Central memory CD8-positive, alpha-beta T cell (primary cell): ENCODE results near the gene CMIP.

ENCODE experiments used
- ATAC-seq: fragments of 150-1000 bp; cut with Tn5 transposase; replicated peaks from 2 replicates; pipeline ENCODE4 v1.10.0; 2022; ENCODE audit warnings: mild to moderate bottlenecking, moderate FRiP score, moderate number of reproducible peaks; ENCODE audit not compliant: poor library complexity, severe bottlenecking; ENCODE audit errors: extremely low read depth
- DNase-seq, 2 donors: peaks; one replicate each; pipeline ENCODE4 v3.0.0; 2021; ENCODE audit warnings: low spot score in 2 of 2
- H3K27ac Mint-ChIP-seq: one replicate; pipeline ENCODE4 v1.8.0; 2022; ENCODE audit warnings: low read depth, mild to moderate bottlenecking, moderate library complexity, mixed read lengths
- H3K27me3 Mint-ChIP-seq: one replicate; pipeline ENCODE4 v1.8.0; 2022; ENCODE audit warnings: mixed read lengths
- H3K36me3 Mint-ChIP-seq: one replicate; pipeline ENCODE4 v1.8.0; 2022; ENCODE audit warnings: mild to moderate bottlenecking, moderate library complexity, mixed read lengths; ENCODE audit not compliant: insufficient read depth
- H3K4me1 Mint-ChIP-seq: one replicate; pipeline ENCODE4 v1.8.0; 2022; ENCODE audit warnings: mixed read lengths
- H3K4me3 Mint-ChIP-seq: one replicate; pipeline ENCODE4 v1.8.0; 2022; ENCODE audit warnings: mild to moderate bottlenecking, moderate library complexity, mixed read lengths
- H3K9me3 Mint-ChIP-seq: one replicate; pipeline ENCODE4 v1.8.0; 2022; ENCODE audit warnings: mixed read lengths

Gene CMIP

GRCh38 chr16:81454044-81454443, 9.4 kb downstream of the CMIP start:
- Mint-ChIP-seq H3K27ac (peak overlapping the region; percentile 36), H3K36me3 (peaks cover 13% of the 10 kb centered on the region), H3K4me3 (no peak overlapping the region), H3K4me1 (peaks cover 89% of the 10 kb centered on the region), H3K9me3 (no peaks in the 10 kb centered on the region), H3K27me3 (no peaks in the 10 kb centered on the region)
- ATAC-seq (no peak), DNase-seq (no peak)

DNA sequence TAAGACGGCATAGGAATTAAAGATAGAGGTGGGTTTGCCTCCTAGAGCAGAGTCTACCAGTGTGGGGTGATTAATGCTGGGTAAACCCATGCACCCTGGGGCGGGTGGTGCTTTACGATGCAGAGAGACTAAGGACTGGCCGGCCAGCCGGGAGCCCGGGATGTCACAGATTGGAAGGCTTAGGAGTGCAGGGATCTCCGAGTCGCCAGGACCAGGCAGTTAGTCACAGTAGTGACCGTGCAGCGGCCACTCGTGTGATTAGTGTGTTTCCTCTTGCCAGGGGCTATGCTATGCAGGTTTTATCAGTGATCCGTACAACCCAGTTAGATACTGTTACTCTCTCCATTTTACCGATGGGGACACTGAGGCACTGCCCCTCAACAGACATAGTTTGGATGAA, 10.4 kb downstream of the CMIP start:
- Mint-ChIP-seq H3K36me3 (peaks cover 20% of the 10 kb centered on the region), H3K27ac (peak overlapping the region; percentile 30), H3K4me3 (no peak overlapping the region), H3K4me1 (peaks cover 82% of the 10 kb centered on the region), H3K27me3 (no peaks in the 10 kb centered on the region), H3K9me3 (no peaks in the 10 kb centered on the region)
- ATAC-seq (no peak), DNase-seq (no peak)

DNA sequence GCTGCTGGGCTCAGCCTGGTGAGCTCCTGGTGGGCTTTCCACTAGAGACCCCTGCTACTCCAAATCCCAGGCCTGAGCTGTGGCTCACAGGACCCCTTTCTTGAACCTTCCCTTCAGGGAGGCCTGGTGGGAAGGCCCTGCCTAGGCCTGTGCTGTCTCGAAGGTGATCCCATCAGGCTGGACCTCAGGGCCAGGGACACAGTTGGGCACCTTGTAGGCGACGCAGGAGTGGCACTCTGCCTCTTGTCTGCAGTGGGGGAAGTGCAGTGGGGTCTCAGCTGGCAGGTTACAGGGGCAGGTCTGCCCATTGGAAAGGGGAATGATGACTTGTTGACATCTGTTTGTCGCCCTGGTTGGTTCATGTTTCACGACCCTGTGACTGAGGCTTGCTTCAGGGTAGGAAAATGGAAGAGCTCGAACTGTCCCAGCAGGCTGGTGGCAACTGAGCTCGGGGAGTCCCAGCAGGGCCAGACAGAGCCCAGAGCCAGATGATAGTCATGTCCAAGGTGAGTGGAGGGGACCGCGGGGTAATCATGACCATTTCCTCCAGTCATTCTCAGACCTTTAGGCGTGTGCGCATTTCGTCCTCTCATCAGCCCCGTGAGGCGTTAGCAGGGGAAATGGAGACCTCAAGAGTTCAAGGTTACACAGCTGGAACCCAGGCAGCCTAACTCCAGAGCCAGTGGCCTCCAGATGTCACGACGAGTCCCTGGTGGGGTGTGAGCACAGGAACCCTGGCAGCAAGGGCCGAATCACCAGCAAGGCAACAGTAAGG, 11.3 kb downstream of the CMIP start:
- no peak overlapping the region for H3K27ac Mint-ChIP-seq
- H3K4me3 Mint-ChIP-seq = no peak overlapping the region
- no peak for DNase-seq
- no peaks in the 10 kb centered on the region for H3K27me3 Mint-ChIP-seq
- no peak for ATAC-seq
- peaks cover 24% of the 10 kb centered on the region for H3K36me3 Mint-ChIP-seq
- no peaks in the 10 kb centered on the region for H3K9me3 Mint-ChIP-seq
- H3K4me1 Mint-ChIP-seq = peaks cover 82% of the 10 kb centered on the region

DNA sequence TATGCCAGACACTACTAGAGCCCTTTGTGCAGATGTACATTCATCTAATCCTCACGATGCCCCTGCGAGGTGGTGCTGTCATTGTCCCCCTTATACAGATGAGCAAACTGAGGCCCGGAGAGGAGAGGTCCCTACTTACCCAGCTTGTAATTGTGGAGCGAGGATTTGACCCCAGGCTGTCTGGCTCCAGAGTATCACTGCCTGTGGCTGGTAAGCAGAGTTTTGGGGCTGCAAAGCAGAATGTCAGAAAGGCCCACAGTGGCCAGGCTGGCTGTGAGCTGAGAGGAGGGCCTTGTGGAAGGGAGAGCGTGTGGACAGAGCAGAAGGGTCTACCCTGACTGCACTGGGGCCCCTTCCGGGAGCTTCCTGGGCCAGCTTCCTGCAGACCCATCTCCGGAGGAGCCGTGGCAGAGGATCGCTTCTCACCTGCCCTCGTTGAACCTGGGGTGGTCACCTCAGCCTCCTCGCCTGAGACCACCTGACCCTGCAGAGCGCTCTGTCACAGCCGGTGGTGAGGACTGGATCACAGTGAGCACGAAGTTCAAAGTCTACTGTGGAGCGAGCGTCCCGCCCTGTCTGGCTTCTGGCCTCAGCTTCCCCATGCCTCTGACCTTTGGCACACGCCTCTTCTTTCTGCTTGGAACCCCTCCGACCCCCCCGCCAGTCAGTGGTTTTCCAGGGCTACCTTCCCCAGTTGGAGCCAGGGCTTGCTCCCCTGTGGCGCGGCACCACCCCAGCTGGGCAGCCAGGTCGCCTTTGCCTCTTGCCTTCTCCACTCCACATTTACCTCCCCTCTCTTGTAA, 12.1 kb downstream of the CMIP start:
- peaks cover 82% of the 10 kb centered on the region for H3K4me1 Mint-ChIP-seq

DNA sequence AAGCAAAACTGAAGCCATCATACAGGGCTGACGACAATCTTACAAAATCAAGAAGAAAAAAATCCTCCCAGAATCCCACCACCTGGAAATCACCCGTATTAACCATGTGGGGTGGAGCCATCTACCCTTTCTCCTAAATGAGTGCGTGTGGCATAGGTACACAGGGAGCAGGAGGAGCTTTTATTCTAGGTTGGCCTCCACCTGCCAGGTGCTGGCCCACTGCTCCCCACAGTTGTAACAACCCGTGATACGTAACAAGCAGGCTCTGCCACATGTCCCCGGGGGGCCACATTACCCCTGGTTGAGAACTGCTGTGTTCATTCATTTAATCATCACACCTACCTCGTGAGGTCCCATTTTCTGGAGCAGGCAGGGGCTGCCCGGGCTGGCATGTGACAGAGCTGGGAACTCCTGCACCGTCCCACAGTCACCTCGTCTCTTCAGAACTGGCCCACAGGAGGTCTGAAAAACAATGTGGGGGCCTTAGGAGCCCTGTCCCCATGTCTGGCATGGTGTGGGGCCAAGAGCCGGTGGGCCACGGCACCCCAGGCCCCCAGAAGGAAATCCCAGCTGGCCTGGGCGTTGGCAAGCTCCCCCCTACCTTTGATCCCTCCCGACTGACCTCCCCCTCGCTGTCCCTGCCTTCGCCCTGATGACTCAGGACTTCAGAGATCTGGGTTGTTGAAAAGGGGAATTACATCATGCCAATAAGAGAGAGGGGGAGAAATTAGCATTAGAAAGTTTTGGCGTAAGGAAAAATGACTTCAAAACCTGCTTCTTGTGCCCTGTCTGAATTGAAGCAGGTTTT, 12.9 kb downstream of the CMIP start:
- Mint-ChIP-seq H3K27ac (peak overlapping the region; percentile 81), H3K36me3 (peaks cover 30% of the 10 kb centered on the region), H3K9me3 (no peaks in the 10 kb centered on the region), H3K27me3 (no peaks in the 10 kb centered on the region), H3K4me3 (no peak overlapping the region), H3K4me1 (peaks cover 83% of the 10 kb centered on the region)
- ATAC-seq = no peak
- no peak for DNase-seq

More for the DNA sequence above, 12.1 kb downstream of the CMIP start:
- Mint-ChIP-seq H3K27ac (peak overlapping the region; percentile 81), H3K27me3 (no peaks in the 10 kb centered on the region), H3K9me3 (no peaks in the 10 kb centered on the region), H3K4me3 (no peak overlapping the region), H3K36me3 (peaks cover 25% of the 10 kb centered on the region)
- DNase-seq (no peak), ATAC-seq (no peak)

- no peaks in the 10 kb centered on the region for H3K9me3 Mint-ChIP-seq
- peaks cover 30% of the 10 kb centered on the region for H3K36me3 Mint-ChIP-seq
- no peak overlapping the region for H3K4me3 Mint-ChIP-seq
- H3K4me1 Mint-ChIP-seq = peaks cover 82% of the 10 kb centered on the region
- H3K27ac Mint-ChIP-seq = peak overlapping the region; percentile 81
- no peaks in the 10 kb centered on the region for H3K27me3 Mint-ChIP-seq
- DNase-seq (no peak), ATAC-seq (no peak)
Observed at GRCh38 chr16:81458149-81458669, 13.6 kb downstream of the CMIP start.

DNA sequence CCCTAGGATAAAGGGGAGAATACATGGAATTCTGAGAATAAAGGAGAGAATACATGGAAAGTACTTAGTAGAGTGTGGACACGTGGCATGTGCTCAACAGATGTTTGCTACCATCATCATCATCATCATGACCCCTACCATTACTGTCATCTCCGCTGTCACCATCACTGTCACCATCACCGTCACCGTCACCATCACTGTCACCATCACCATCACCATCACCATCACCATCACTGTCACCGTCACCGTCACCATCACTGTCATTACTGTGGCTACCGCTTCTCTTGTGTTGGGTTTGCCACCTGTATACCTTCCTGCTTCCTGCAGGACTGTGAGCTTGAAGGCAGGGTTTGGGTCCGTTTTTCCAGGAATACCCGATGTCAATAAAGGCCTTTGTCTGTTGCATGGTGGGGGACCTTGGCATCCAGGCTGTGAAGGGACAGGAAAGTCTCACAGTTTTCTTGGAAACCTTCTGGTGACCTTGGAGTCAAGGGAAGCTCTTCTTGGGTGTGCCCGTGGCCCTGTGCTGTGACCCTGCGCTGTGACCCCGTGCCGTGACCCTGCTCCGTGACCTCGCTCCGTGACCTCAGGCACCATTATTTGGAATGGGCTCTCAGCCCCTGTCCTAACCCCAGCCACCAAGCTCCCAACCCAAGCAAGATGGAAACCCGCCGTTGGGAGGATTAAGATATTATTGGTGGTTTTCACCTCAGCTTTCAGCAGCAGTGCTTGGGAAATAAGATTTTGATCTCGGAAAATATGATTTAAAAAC, 14.4 kb downstream of the CMIP start:
- Mint-ChIP-seq H3K4me3 (no peak overlapping the region), H3K36me3 (peaks cover 35% of the 10 kb centered on the region)
- no peak for ATAC-seq

DNA sequence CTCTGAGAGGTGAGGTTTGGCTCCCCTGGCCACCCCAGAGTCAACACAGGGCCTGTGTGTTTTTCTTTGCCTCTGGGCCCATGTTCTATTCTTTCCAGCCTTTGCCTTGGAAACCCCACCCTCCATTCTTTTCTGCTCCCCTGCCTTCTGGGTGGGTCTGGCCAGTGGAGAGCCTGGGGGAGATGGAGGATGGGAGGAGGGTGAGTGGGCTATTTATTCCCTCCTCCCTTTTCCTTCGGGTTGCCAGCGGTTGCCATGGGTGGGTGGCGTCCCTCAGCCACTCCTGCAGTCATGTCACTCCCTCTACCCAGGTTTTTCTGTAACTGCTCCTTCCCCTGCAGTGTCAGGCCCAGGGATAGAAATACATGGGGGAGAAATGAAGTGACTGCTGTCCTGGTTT, 15.5 kb downstream of the CMIP start:
- no peak overlapping the region for H3K27ac Mint-ChIP-seq
- no peaks in the 10 kb centered on the region for H3K27me3 Mint-ChIP-seq
- no peaks in the 10 kb centered on the region for H3K9me3 Mint-ChIP-seq
- DNase-seq (no peak), ATAC-seq (no peak)
- H3K36me3 Mint-ChIP-seq = peaks cover 38% of the 10 kb centered on the region
- H3K4me1 Mint-ChIP-seq = peaks cover 81% of the 10 kb centered on the region
- H3K4me3 Mint-ChIP-seq = no peak overlapping the region

More for the DNA sequence above, 14.4 kb downstream of the CMIP start:
- H3K4me1 Mint-ChIP-seq = peaks cover 81% of the 10 kb centered on the region
- no peak overlapping the region for H3K27ac Mint-ChIP-seq
- H3K27me3 Mint-ChIP-seq = no peaks in the 10 kb centered on the region
- DNase-seq = no peak
- no peaks in the 10 kb centered on the region for H3K9me3 Mint-ChIP-seq

GRCh38 chr16:81461243-81461642, 16.6 kb downstream of the CMIP start:
- Mint-ChIP-seq H3K27ac (no peak overlapping the region), H3K36me3 (peaks cover 37% of the 10 kb centered on the region), H3K4me3 (no peak overlapping the region), H3K27me3 (no peaks in the 10 kb centered on the region), H3K4me1 (peaks cover 80% of the 10 kb centered on the region), H3K9me3 (no peaks in the 10 kb centered on the region)
- DNase-seq (no peak), ATAC-seq (no peak)

DNA sequence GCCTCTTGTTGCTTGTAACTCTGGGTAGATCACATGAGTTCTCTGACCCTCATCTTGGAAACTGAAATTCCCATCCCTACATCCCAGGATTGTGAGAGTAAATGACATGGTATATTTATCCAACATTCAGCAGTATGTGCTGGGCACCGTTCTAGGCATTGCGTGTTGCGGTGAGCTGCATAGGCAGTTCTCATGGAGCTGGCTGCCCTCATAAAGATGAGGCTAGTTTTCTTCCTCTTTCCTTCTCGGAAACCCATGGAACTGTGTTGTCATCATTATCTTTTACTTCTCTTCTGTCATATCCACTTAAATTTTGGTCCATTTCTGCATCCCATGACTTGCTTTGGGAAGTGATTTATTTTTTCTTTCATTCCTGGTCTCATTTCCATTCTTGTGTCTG, 17.2 kb downstream of the CMIP start:
- H3K36me3 Mint-ChIP-seq = peaks cover 36% of the 10 kb centered on the region
- no peaks in the 10 kb centered on the region for H3K27me3 Mint-ChIP-seq
- H3K9me3 Mint-ChIP-seq = no peaks in the 10 kb centered on the region
- ATAC-seq = no peak
- peaks cover 81% of the 10 kb centered on the region for H3K4me1 Mint-ChIP-seq
- peak overlapping the region; percentile 42 for H3K27ac Mint-ChIP-seq
- no peak for DNase-seq
- no peak overlapping the region for H3K4me3 Mint-ChIP-seq

DNA sequence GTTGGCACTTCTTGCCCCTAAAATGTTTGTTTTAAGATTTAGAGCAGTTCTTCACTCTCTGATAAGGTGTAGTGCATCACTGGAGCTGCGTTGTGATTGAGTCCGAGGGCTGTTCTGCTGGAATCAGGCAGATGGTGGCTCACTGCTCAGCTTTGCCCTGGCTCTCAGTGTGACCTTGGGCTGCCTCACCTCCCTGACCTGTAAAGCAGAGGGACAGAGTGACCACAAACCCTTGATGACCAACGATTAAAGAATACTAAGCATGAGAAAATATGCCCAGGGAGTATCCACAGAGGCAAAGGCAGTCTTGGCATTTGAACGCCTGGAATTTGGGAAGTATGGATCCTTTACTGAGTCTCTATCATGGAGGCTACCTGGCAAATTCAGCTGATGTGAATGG, 18.1 kb downstream of the CMIP start:
- ATAC-seq (no peak), DNase-seq (no peak)
- Mint-ChIP-seq H3K27ac (peak overlapping the region; percentile 42), H3K9me3 (no peaks in the 10 kb centered on the region), H3K27me3 (no peaks in the 10 kb centered on the region), H3K4me3 (no peak overlapping the region), H3K36me3 (peaks cover 33% of the 10 kb centered on the region), H3K4me1 (peaks cover 72% of the 10 kb centered on the region)
